HepG2 (cell line): ENCODE measurements around the gene MED9. TPM values are rescaled to one million over a fixed set of nuclear protein-coding genes. Genes with fewer than 3 reads are reported as not detected.

Experiments
- ATAC-seq: fragments of 200-7000 bp; cut with Tn5 transposase; 3 replicates; pipeline ENCODE4 v1.9.1; 2020; ENCODE audit warnings: mild to moderate bottlenecking, moderate library complexity
- BruUV-seq: library from RNA; stranded (reverse); fragments of 400-500 nt; replicated peaks from 2 replicates; lab custom pipeline; 2021; lab: Mats Ljungman, UMichigan
- CTCF ChIA-PET: fragments of 300-600 bp; formaldehyde crosslinking; extraction: SDS; loops from one replicate; lab custom pipeline; 2021; ENCODE audit warnings: low total read pairs, inconsistent platforms, low intra/inter-chr PET ratio; lab: Yijun Ruan, JAX
- POLR2A ChIA-PET: fragments of 350-600 bp; sonication (Branson Sonifier 250); formaldehyde crosslinking; loops from one replicate; lab custom pipeline; 2020; ENCODE audit warnings: antibody characterized with exemption, inconsistent platforms; lab: Yijun Ruan, JAX
- DNase-seq: peaks from one replicate; pipeline ENCODE4 v3.0.0-alpha.2; 2015; ENCODE audit warnings: low spot score
- FAIRE-seq: peaks from 3 replicates; lab custom pipeline; 2011; peaks lifted over from hg19 to GRCh38; lab: Jason Lieb, UNC
- H2AFZ ChIP-seq: one replicate; pipeline ENCODE4 v1.6.1; 2011; ENCODE audit warnings: low read length, inconsistent platforms
- H3K27ac ChIP-seq: fragments of 300-600 bp; 3 replicates; pipeline ENCODE4 v1.8.0; 2011; ENCODE audit warnings: mixed run types, mild to moderate bottlenecking, mixed read lengths, low read length, inconsistent platforms; ENCODE audit not compliant: insufficient read depth; ENCODE audit errors: extremely low read length
- H3K27me3 ChIP-seq, 2 experiments: fragments of 200-600 bp in 1 of 2; 2 replicates in 1 of 2; 3 replicates in 1 of 2; pipeline versions ENCODE4 v1.6.0 to v1.8.0; 2011; ENCODE audit warnings: low read length in 2 of 2, mild to moderate bottlenecking in 2 of 2, moderate library complexity in 2 of 2, inconsistent platforms in 1 of 2; ENCODE audit not compliant: insufficient read depth in 2 of 2, control insufficient read depth in 1 of 2
- H3K36me3 ChIP-seq, 2 experiments: fragments of 200-600 bp in 1 of 2; replicated peaks in 1 of 2; 2 replicates in 1 of 2; 3 replicates in 1 of 2; pipeline versions ENCODE4 v1.5.1 to v1.8.0; 2011; ENCODE audit warnings: low read length in 2 of 2, inconsistent platforms in 1 of 2; ENCODE audit not compliant: insufficient read depth in 2 of 2, control insufficient read depth in 1 of 2
- H3K4me1 ChIP-seq: 2 replicates; pipeline ENCODE4 v1.5.1; 2012; ENCODE audit warnings: low read length, inconsistent platforms; ENCODE audit not compliant: insufficient read depth
- H3K4me2 ChIP-seq: 2 replicates; pipeline ENCODE4 v1.6.0; 2011; ENCODE audit warnings: low read depth, low read length, inconsistent platforms
- H3K4me3 ChIP-seq, 3 experiments: fragments of 200-600 bp in 1 of 3; sonication (generic), shearing (Covaris generic) in 1 of 3; replicated peaks in 1 of 3; 2 replicates each; pipeline ENCODE4 v1.5.1; 2011 to 2016; ENCODE audit warnings: low read length in 3 of 3, inconsistent platforms in 2 of 3, low read depth in 2 of 3, mild to moderate bottlenecking in 2 of 3, control low read depth in 1 of 3, mixed read lengths in 1 of 3; ENCODE audit not compliant: insufficient read depth in 1 of 3
- H3K79me2 ChIP-seq: one replicate; pipeline ENCODE4 v1.6.1; 2011; ENCODE audit warnings: low read length, inconsistent platforms; ENCODE audit not compliant: insufficient read depth
- H3K9ac ChIP-seq: 2 replicates; pipeline ENCODE4 v1.6.0; 2011; ENCODE audit warnings: mild to moderate bottlenecking, low read depth, low read length, inconsistent platforms; ENCODE audit not compliant: insufficient read depth
- H3K9me3 ChIP-seq: 2 replicates; pipeline ENCODE4 v1.5.1; 2012; ENCODE audit warnings: mild to moderate bottlenecking, low read length
- H4K20me1 ChIP-seq: 2 replicates; pipeline ENCODE4 v1.6.0; 2011; ENCODE audit warnings: inconsistent platforms, mild to moderate bottlenecking, low read length, moderate library complexity; ENCODE audit not compliant: insufficient read depth
- BCL3 ChIP-seq: sonication (generic); formaldehyde crosslinking; IDR thresholded peaks from 2 replicates; pipeline ENCODE4 v1.5.1; 2020; ENCODE audit warnings: mild to moderate bottlenecking, missing genetic modification reagents, moderate library complexity
- CERS6 ChIP-seq: sonication (generic); formaldehyde crosslinking; IDR thresholded peaks from 2 replicates; pipeline ENCODE4 v1.5.0; 2020; ENCODE audit warnings: missing genetic modification reagents
- FLYWCH1 ChIP-seq: sonication (generic); formaldehyde crosslinking; IDR thresholded peaks from 2 replicates; pipeline ENCODE4 v1.8.1; 2023; ENCODE audit warnings: mild to moderate bottlenecking, missing genetic modification reagents
- FOXA3 ChIP-seq: IDR thresholded peaks from 2 replicates; pipeline ENCODE4 v1.6.1; 2016; ENCODE audit warnings: missing genetic modification reagents, missing compliant biosample characterization
- MLLT10 ChIP-seq: sonication (generic); formaldehyde crosslinking; IDR thresholded peaks from 2 replicates; pipeline ENCODE4 v1.4.0; 2020; ENCODE audit warnings: missing genetic modification reagents
- NCOR1 ChIP-seq: fragments of 200-600 bp; sonication (generic); IDR thresholded peaks from 2 replicates; pipeline ENCODE4 v1.7.0; 2017; ENCODE audit warnings: antibody characterized with exemption, low read length, borderline replicate concordance
- NR0B2 ChIP-seq: sonication (generic); formaldehyde crosslinking; IDR thresholded peaks from 2 replicates; pipeline ENCODE4 v1.4.0; 2020; ENCODE audit warnings: mild to moderate bottlenecking, missing genetic modification reagents
- RAD21 ChIP-seq: fragments of 450-650 bp; formaldehyde crosslinking; IDR thresholded peaks from 2 replicates; pipeline ENCODE4 v1.5.0; 2020; ENCODE audit warnings: mild to moderate bottlenecking
- RFX3 ChIP-seq: IDR thresholded peaks from 2 replicates; pipeline ENCODE4 v1.6.1; 2016; ENCODE audit warnings: missing biosample characterization, missing genetic modification reagents
- RFXANK ChIP-seq: IDR thresholded peaks from 2 replicates; pipeline ENCODE4 v1.6.1; 2016
- TBX3 ChIP-seq: fragments of 450-650 bp; IDR thresholded peaks from 2 replicates; pipeline ENCODE4 v1.6.1; 2017; ENCODE audit warnings: antibody characterized with exemption, mild to moderate bottlenecking, inconsistent platforms, borderline replicate concordance
- THYN1 ChIP-seq: sonication (generic); formaldehyde crosslinking; IDR thresholded peaks from 2 replicates; pipeline ENCODE4 v1.8.1; 2023; ENCODE audit warnings: low read depth, mild to moderate bottlenecking, moderate library complexity, missing genetic modification reagents, borderline replicate concordance
- TP53 ChIP-seq: sonication (generic); formaldehyde crosslinking; conservative IDR thresholded peaks from 2 replicates; pipeline ENCODE4 v1.4.0; 2020; ENCODE audit warnings: missing genetic modification reagents
- ZFP36L1 ChIP-seq: sonication (generic); formaldehyde crosslinking; IDR thresholded peaks from 2 replicates; pipeline ENCODE4 v1.8.0; 2022; ENCODE audit warnings: mild to moderate bottlenecking, missing genetic modification reagents, moderate library complexity
- ZNF160 ChIP-seq: sonication (generic); formaldehyde crosslinking; IDR thresholded peaks from 2 replicates; pipeline ENCODE4 v1.8.0; 2022; ENCODE audit warnings: mild to moderate bottlenecking, inconsistent platforms, missing genetic modification reagents
- ZNF292 ChIP-seq: sonication (generic); formaldehyde crosslinking; IDR thresholded peaks from 2 replicates; pipeline ENCODE4 v1.8.1; 2022; ENCODE audit warnings: mild to moderate bottlenecking, low read depth, missing genetic modification reagents, borderline replicate concordance
- ZNF552 ChIP-seq: sonication (generic); formaldehyde crosslinking; IDR thresholded peaks from 2 replicates; pipeline ENCODE4 v1.9.0; 2022; ENCODE audit warnings: missing genetic modification reagents, mild to moderate bottlenecking, borderline replicate concordance
- ZNF577 ChIP-seq: sonication (generic); formaldehyde crosslinking; IDR thresholded peaks from 2 replicates; pipeline ENCODE4 v1.4.0; 2020; ENCODE audit warnings: mild to moderate bottlenecking, low read depth, missing genetic modification reagents, borderline replicate concordance
- ZNF792 ChIP-seq: IDR thresholded peaks from 2 replicates; pipeline ENCODE4 v1.6.1; 2016
- WGBS: methylation state at CpG from one replicate; pipeline ENCODE4 v1.1.6; 2017; ENCODE audit warnings: low lambda C conversion rate; 5-methylcytosine and 5-hydroxymethylcytosine counted together
- in situ Hi-C: cut with HindIII; loops from 2 replicates; pipeline ENCODE4 v1.10.0; 2017; ENCODE audit warnings: low pct_unique_long_range_greater_than_20kb; ENCODE audit not compliant: extremely low pct_ligation_motif_present
- intact Hi-C: fragments of 100-400 bp; cut with micrococcal nuclease; formaldehyde crosslinking; loops from one replicate; pipeline ENCODE4 v1.10.0; 2022; ENCODE audit not compliant: unreplicated experiment
- polyA plus RNA-seq, 8 experiments: library from polyadenylated mRNA; depleted of rRNA in 3 of 8; stranded (reverse) in 7 of 8; unstranded in 1 of 8; fragments of >200 nt; fragmentation: Illumina TruSeq in 4 of 8; extraction: Trizol in 4 of 8; gene quantifications; 2 replicates each; pipeline versions ENCODE4 v1.2.1 to v1.2.3, GENCODE V29; 2011 to 2016; ENCODE audit warnings: low read depth in 4 of 8, missing spikeins in 1 of 8, mixed read lengths in 1 of 8; ENCODE audit not compliant: insufficient read depth in 1 of 8
- total RNA-seq, 5 experiments: library from RNA; depleted of rRNA; stranded (reverse); fragments of >200 nt; fragmentation: Illumina TruSeq; extraction: Trizol; gene quantifications; 2 replicates each; pipeline ENCODE4 v1.2.3, GENCODE V29; 2016; ENCODE audit warnings: low read depth in 1 of 5

MED9 gene
- total and polyA plus RNA-seq, 2 of the 13 experiments (the other 11 are each of a cell fraction or from before 2014, with no cell fraction given), result 11.9 to 15.1 TPM

GRCh38 chr17:17527534-17527933, 50.7 kb downstream of the MED9 start (continued):
- TF ChIP-seq TBX3, result no peak
- TF ChIP-seq RFXANK (CRISPR knock-in tag), result no peak

- Histone ChIP-seq H4K20me1 (peaks cover 20% of the 10 kb centered on the region; the same call in 1 of the 2 replicates), H3K27ac (no peak overlapping the region), H3K27me3 (no peaks in the 10 kb centered on the region), H3K4me3 (no peak overlapping the region), H2AFZ (no peak overlapping the region), H3K9me3 (no peaks in the 10 kb centered on the region), H3K9ac (no peak overlapping the region), H3K36me3 (no peaks in the 10 kb centered on the region), H3K4me2 (no peak overlapping the region), H3K4me1 (peaks cover 22% of the 10 kb centered on the region), H3K79me2 (no peaks in the 10 kb centered on the region)
- POLR2A ChIA-PET, result interaction anchor here (1.1 to 2.9 kb wide), 3 partner anchors 11 to 32 kb away, joined by 3 to 13 read pairs (median 10); partner anchors contain the start of gene RASD1
- intact Hi-C loops, result no loop called here
- DNase-seq, result no peak
- no peak for ATAC-seq
- no TSS peak for BruUV-seq
- CTCF ChIA-PET, result no interaction called here
- FAIRE-seq, result no peak
- TF ChIP-seq RAD21 (CRISPR knock-in tag), result no peak
- TF ChIP-seq BCL3 (CRISPR knock-in tag), result no peak
- TF ChIP-seq MLLT10 (CRISPR knock-in tag), result no peak
- TF ChIP-seq TP53 (CRISPR knock-in tag), result no peak
- TF ChIP-seq FLYWCH1, result no peak
- no peak for TF ChIP-seq ZFP36L1 (CRISPR knock-in tag)
- TF ChIP-seq ZNF792 (CRISPR knock-in tag), result no peak
- no peak for TF ChIP-seq ZNF292
- TF ChIP-seq ZNF552 (CRISPR knock-in tag), result no peak
- no peak for TF ChIP-seq THYN1 (CRISPR knock-in tag)
- no peak for TF ChIP-seq CERS6
- no peak for TF ChIP-seq FOXA3 (CRISPR knock-in tag)
- no peak for TF ChIP-seq NCOR1
- TF ChIP-seq ZNF160 (CRISPR knock-in tag), result no peak
- TF ChIP-seq RFX3, result no peak
- TF ChIP-seq ZNF577 (CRISPR knock-in tag), result no peak
- no peak for TF ChIP-seq NR0B2 (CRISPR knock-in tag)
- in situ Hi-C loops, result no loop called here
- WGBS, result 99% methylated on average over 17 of the region's 17 CpGs
Measured at GRCh38 chr17:17527956-17528500, 51.2 kb downstream of the MED9 start.
